ENCODE results near the gene SIAH2. TPM values are rescaled to one million over a fixed set of nuclear protein-coding genes. Genes with fewer than 3 reads are reported as not detected.

The SIAH2 gene
- total and polyA plus RNA-seq, 2 of the 8 experiments (the other 6 are each of a cell fraction or from before 2014, with no cell fraction given) = 23.9 to 34.2 TPM

DNA sequence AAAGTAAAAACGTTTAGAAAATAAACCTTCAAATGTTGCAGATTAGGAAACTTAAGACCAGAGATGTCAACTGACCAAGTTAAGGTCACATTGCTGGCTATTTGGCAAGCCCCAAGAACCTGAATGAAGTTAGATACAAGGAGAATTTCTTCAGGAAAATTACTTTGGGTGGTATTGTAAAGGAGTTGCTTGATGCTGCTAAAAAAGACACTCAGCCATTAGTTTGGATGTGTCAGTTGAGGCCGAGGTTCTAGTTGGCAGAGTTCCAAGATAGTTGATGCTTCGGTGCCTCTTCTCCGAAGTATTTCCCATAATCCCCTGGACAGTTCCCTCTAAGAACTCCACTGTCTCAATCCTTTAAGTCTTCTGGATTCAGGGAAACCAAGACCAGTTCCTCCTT lies 24.3 kb downstream of the SIAH2 start:
- Histone ChIP-seq H3K18ac (ENCODE audit: extremely low read depth, low read length) (no peak overlapping the region), H3K9ac (replicated peaks in 1 of 4; ENCODE audit: extremely low read depth in 1 of 4, low read depth in 3 of 4, low read length in 3 of 4) (no peak overlapping the region), H3K9me3 (ENCODE audit: insufficient read depth in 2 of 2, low read depth in 1 of 2, low read length in 1 of 2) (no peaks in the 10 kb centered on the region), H3K14ac (ENCODE audit: insufficient read length) (no peak overlapping the region), H2BK20ac (ENCODE audit: low read length) (no peak overlapping the region), H4K8ac (ENCODE audit: extremely low read depth, insufficient read depth, low read length) (no peak overlapping the region), H4K20me1 (replicated peaks in 1 of 2; ENCODE audit: control insufficient read depth in 1 of 2, insufficient read depth in 2 of 2, low read length in 2 of 2) (no peaks in the 10 kb centered on the region), H2BK15ac (ENCODE audit: low read length) (no peak overlapping the region), H2BK120ac (replicated peaks; ENCODE audit: low read depth, low read length) (no peak overlapping the region), H2BK5ac (ENCODE audit: low read depth, low read length) (no peak overlapping the region), H4K91ac (replicated peaks; ENCODE audit: insufficient read length, low read length) (no peak overlapping the region), H3K79me2 (ENCODE audit: control insufficient read depth in 1 of 2, insufficient read depth in 2 of 2, low read length in 2 of 2) (no peaks in the 10 kb centered on the region; a peak in 1 of 4 replicates), H3K4me3 (ENCODE audit: extremely low read depth in 1 of 4, insufficient read depth in 2 of 4, low read depth in 3 of 4, low read length in 4 of 4) (no peak overlapping the region), H4K5ac (ENCODE audit: insufficient read length, low read depth, low read length) (no peak overlapping the region), H3K4ac (replicated peaks; ENCODE audit: insufficient read length, low read depth, low read length) (no peak overlapping the region), H3K23ac (ENCODE audit: insufficient read length) (no peak overlapping the region), H2AFZ (ENCODE audit: low read length) (no peak overlapping the region), H3K56ac (replicated peaks; ENCODE audit: insufficient read length, low read depth, low read length) (no peak overlapping the region), H3K27me3 (replicated peaks in 1 of 4; ENCODE audit: control insufficient read depth in 3 of 4, extremely low read depth in 1 of 4, insufficient read depth in 3 of 4, low read length in 3 of 4) (no peaks in the 10 kb centered on the region), H3K4me1 (replicated peaks in 1 of 4; ENCODE audit: control insufficient read depth in 3 of 4, insufficient read depth in 4 of 4, low read length in 3 of 4) (peaks cover 0 to 5% (median 3%) of the 10 kb centered on the region in 4 experiments; a peak in 4 of 7 replicates), H3K23me2 (ENCODE audit: low read depth, low read length) (no peaks in the 10 kb centered on the region), H2BK12ac (ENCODE audit: low read depth, low read length) (no peak overlapping the region), H3K27ac (ENCODE audit: low read depth, low read length) (no peak overlapping the region), H2AK5ac (ENCODE audit: low read depth, low read length) (no peak overlapping the region), H3K36me3 (ENCODE audit: control insufficient read depth in 2 of 4, insufficient read depth in 4 of 4, low read length in 3 of 4) (no peaks in the 10 kb centered on the region), H3K4me2 (ENCODE audit: insufficient read depth in 1 of 2, low read depth in 2 of 2, low read length in 2 of 2) (no peak overlapping the region), H3K79me1 (ENCODE audit: low read depth, low read length) (peaks cover 7% of the 10 kb centered on the region)
- no peak for DNase-seq (ENCODE audit: low read depth in 1 of 2, low spot score in 2 of 2)
- WGBS, 2 experiments (ENCODE audit: extremely low coverage in 1 of 2, insufficient coverage in 1 of 2, insufficient read length in 1 of 2, insufficient replicate concordance in 2 of 2, low coverage in 1 of 2, low lambda C conversion rate in 2 of 2, missing lambda C conversion rate in 1 of 2) = 81% methylated on average over 4 of the region's 4 CpGs; no CpG with 5 or more reads in 1 of the 2 experiments
- CTCF ChIA-PET (ENCODE audit: partially characterized antibody) = interaction anchor here (0.6 to 1.3 kb wide), 3 partner anchors 82 to 406 kb away, joined by 3 read pairs; no protein-coding TSS in a partner anchor
- FAIRE-seq = no peak
- POLR2A ChIA-PET (ENCODE audit: partially characterized antibody) = no interaction called here
- TF ChIP-seq CTBP2 (IDR thresholded peaks at IDR 0.05; ENCODE audit: borderline replicate concordance, insufficient read depth, insufficient read length, low read length) (no peak), SP1 (IDR thresholded peaks at IDR 0.05; ENCODE audit: low read depth, low read length) (no peak), TBP (IDR thresholded peaks at IDR 0.05; ENCODE audit: low read depth, low read length) (no peak), ZNF274 (IDR thresholded peaks at IDR 0.05; ENCODE audit: borderline replicate concordance, extremely low read depth, low read length) (no peak)
- TF ChIP-seq, protein P1, sequence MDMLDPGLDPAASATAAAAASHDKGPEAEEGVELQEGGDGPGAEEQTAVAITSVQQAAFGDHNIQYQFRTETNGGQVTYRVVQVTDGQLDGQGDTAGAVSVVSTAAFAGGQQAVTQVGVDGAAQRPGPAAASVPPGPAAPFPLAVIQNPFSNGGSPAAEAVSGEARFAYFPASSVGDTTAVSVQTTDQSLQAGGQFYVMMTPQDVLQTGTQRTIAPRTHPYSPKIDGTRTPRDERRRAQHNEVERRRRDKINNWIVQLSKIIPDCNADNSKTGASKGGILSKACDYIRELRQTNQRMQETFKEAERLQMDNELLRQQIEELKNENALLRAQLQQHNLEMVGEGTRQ (IDR thresholded peaks at IDR 0.05; ENCODE audit: low read length) = no peak
